Bronchial epithelial cell (primary cell): ENCODE results near the gene IL1R1. TPM values are rescaled to one million over a fixed set of nuclear protein-coding genes. Genes with fewer than 3 reads are reported as not detected.

Experiments
- DNase-seq: peaks from one replicate; pipeline ENCODE4 v3.0.0-alpha.2; 2010; ENCODE audit warnings: low read depth
- FAIRE-seq: peaks from 2 replicates; lab custom pipeline; 2011; peaks lifted over from hg19 to GRCh38; lab: Jason Lieb, UNC
- H3K27me3 ChIP-seq: 2 replicates; pipeline ENCODE4 v1.5.1; 2011; ENCODE audit warnings: low read length; ENCODE audit not compliant: control insufficient read depth, insufficient read depth
- H3K36me3 ChIP-seq: 2 replicates; pipeline ENCODE4 v1.5.1; 2011; ENCODE audit warnings: low read length; ENCODE audit not compliant: control insufficient read depth, insufficient read depth
- H3K4me3 ChIP-seq: 2 replicates; pipeline ENCODE4 v1.5.1; 2011; ENCODE audit warnings: mild to moderate bottlenecking, low read depth, low read length, control low read depth
- CTCF ChIP-seq: IDR thresholded peaks from 2 replicates; pipeline ENCODE4 v1.5.1; 2011; ENCODE audit warnings: mild to moderate bottlenecking, moderate library complexity, low read length, control low read depth, inconsistent platforms; ENCODE audit not compliant: insufficient read depth, severe bottlenecking
- total RNA-seq: library from RNA; depleted of rRNA; stranded (reverse); fragments of >200 nt; gene quantifications from 2 replicates; pipeline ENCODE4 v1.2.1, GENCODE V29; 2014

Gene IL1R1
- total RNA-seq, 1 donor from 2014 or later = 1.6 TPM

- no peak for FAIRE-seq
- H3K27me3 ChIP-seq = no peaks in the 10 kb centered on the region
These were observed 15.9 kb upstream of the IL1R1 start for GRCh38 chr2:102126660-102127059.

GRCh38 chr2:102129082-102129481, 13.5 kb upstream of the IL1R1 start:
- no peak for FAIRE-seq
- TF ChIP-seq CTCF = no peak

More at GRCh38 chr2:102126660-102127059, 15.9 kb upstream of the IL1R1 start:
- DNase-seq = no peak
- Histone ChIP-seq H3K4me3 (no peak overlapping the region), H3K36me3 (no peaks in the 10 kb centered on the region)
- no peak for TF ChIP-seq CTCF

GRCh38 chr2:102129951-102130646, 12.4 kb upstream of the IL1R1 start:
- no peak for TF ChIP-seq CTCF

More at GRCh38 chr2:102129082-102129481, 13.5 kb upstream of the IL1R1 start:
- no peaks in the 10 kb centered on the region for H3K27me3 ChIP-seq
- DNase-seq = no peak
- no peak overlapping the region for H3K4me3 ChIP-seq
- no peaks in the 10 kb centered on the region for H3K36me3 ChIP-seq

GRCh38 chr2:102130647-102130991, 11.9 kb upstream of the IL1R1 start:
- H3K36me3 ChIP-seq = no peaks in the 10 kb centered on the region
- DNase-seq (no peak), FAIRE-seq (no peak)
- no peak for TF ChIP-seq CTCF
- no peak overlapping the region for H3K4me3 ChIP-seq
- H3K27me3 ChIP-seq = no peaks in the 10 kb centered on the region

More at GRCh38 chr2:102129951-102130646, 12.4 kb upstream of the IL1R1 start:
- no peak for DNase-seq
- Histone ChIP-seq H3K27me3 (no peaks in the 10 kb centered on the region), H3K4me3 (no peak overlapping the region), H3K36me3 (no peaks in the 10 kb centered on the region)
- FAIRE-seq = no peak

GRCh38 chr2:102131564-102131963, 11.0 kb upstream of the IL1R1 start:
- Histone ChIP-seq H3K4me3 (no peak overlapping the region), H3K36me3 (no peaks in the 10 kb centered on the region), H3K27me3 (no peaks in the 10 kb centered on the region)
- DNase-seq (no peak), FAIRE-seq (no peak)
- no peak for TF ChIP-seq CTCF

- TF ChIP-seq CTCF = no peak
- Histone ChIP-seq H3K36me3 (no peaks in the 10 kb centered on the region), H3K27me3 (no peaks in the 10 kb centered on the region), H3K4me3 (no peak overlapping the region)
- DNase-seq (peak; percentile 33), FAIRE-seq (no peak)
These were observed 5.4 kb upstream of the IL1R1 start for GRCh38 chr2:102137138-102137537.
